ENCODE measurements around the gene C1orf174. TPM values are rescaled to one million over a fixed set of nuclear protein-coding genes. Genes with fewer than 3 reads are reported as not detected.

Gene C1orf174
- total and polyA plus RNA-seq, 2 of the 13 experiments (the other 11 are each of a cell fraction or from before 2014, with no cell fraction given) = 21.6 to 31.4 TPM

DNA sequence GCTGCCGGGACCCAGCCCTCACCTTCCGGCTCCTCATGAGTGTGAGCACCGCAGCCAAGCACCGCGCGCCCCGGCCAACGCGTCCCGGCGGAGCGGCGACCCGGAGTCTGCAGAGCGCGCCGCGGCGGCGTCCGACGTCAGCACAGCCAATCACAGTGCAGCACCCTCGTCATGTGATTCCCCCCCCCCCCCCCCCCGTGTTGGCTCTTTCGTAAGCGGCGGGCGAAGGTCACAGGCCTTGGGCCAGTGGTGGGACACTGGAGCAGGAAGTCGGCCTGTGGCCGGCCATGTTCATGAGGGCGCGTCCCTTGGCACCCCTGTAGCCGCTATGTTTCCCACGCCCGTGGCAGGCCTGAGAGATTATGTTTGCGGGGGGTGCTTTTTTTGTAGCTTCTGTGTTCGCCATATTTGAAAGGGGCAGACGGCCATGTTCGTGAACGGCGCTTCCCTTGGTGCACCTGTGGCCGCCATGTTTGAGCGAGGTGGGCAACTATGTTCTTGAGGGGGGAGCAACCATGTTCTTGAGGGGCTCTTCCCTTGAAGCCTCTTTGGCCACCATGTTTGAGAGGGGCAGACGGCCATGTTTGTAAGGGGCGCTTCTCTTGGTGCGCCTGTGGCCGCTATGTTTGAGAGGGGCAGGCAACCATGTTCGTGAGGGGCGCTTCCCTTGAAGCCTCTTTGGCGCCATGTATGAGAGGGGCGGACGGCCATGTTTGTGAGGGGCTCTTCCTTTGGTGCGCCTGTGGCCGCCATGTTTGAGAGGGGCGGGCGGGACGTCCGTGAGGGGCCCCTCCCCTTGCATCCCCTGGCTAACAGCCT is at the start of gene C1orf174 (continued):
- TF ChIP-seq SMAD1 (CRISPR knock-in tag; IDR thresholded peaks at IDR 0.05; ENCODE audit: borderline replicate concordance, low read depth) (no peak), FLYWCH1 (CRISPR knock-in tag; IDR thresholded peaks at IDR 0.05) (no peak), MBNL3 (CRISPR knock-in tag; conservative IDR thresholded peaks at IDR 0.05) (no peak), ZNF564 (CRISPR knock-in tag; IDR thresholded peaks at IDR 0.05) (peak; percentile 63), HOXA5 (CRISPR knock-in tag; IDR thresholded peaks at IDR 0.05) (no peak), GPN1 (CRISPR knock-in tag; IDR thresholded peaks at IDR 0.05; ENCODE audit: borderline replicate concordance) (no peak), YEATS2 (CRISPR knock-in tag; IDR thresholded peaks at IDR 0.05; ENCODE audit: borderline replicate concordance) (peak; percentile 19; the same call in 1 of the 2 replicates), ZFP36 (IDR thresholded peaks at IDR 0.05; ENCODE audit: borderline replicate concordance, low read depth, low read length, partially characterized antibody) (no peak), EEA1 (CRISPR knock-in tag; IDR thresholded peaks at IDR 0.05; ENCODE audit: borderline replicate concordance) (no peak), NR2C2 (CRISPR knock-in tag; IDR thresholded peaks at IDR 0.05; ENCODE audit: borderline replicate concordance) (peak; percentile 95), ZNF619 (CRISPR knock-in tag; IDR thresholded peaks at IDR 0.05) (0 out of 2 replicates have a peak, but pooled peaks have one; percentile 45), CBX2 (IDR thresholded peaks at IDR 0.05; ENCODE audit: low read depth, low read length) (no peak), CBX2 (CRISPR knock-in tag; IDR thresholded peaks at IDR 0.05; ENCODE audit: low read depth) (no peak), ZNF879 (CRISPR knock-in tag; IDR thresholded peaks at IDR 0.05) (no peak), MYNN (CRISPR knock-in tag; IDR thresholded peaks at IDR 0.05; ENCODE audit: low read depth) (no peak), MXD4 (CRISPR knock-in tag; IDR thresholded peaks at IDR 0.05) (0 out of 2 replicates have a peak, but pooled peaks have one; percentile 29), FOSL1 (CRISPR knock-in tag; IDR thresholded peaks at IDR 0.05; ENCODE audit: borderline replicate concordance) (no peak)
- TF ChIP-seq, protein P1, sequence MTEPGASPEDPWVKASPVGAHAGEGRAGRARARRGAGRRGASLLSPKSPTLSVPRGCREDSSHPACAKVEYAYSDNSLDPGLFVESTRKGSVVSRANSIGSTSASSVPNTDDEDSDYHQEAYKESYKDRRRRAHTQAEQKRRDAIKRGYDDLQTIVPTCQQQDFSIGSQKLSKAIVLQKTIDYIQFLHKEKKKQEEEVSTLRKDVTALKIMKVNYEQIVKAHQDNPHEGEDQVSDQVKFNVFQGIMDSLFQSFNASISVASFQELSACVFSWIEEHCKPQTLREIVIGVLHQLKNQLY (CRISPR knock-in tag; IDR thresholded peaks at IDR 0.05) = no peak
- TF ChIP-seq, protein P2, sequence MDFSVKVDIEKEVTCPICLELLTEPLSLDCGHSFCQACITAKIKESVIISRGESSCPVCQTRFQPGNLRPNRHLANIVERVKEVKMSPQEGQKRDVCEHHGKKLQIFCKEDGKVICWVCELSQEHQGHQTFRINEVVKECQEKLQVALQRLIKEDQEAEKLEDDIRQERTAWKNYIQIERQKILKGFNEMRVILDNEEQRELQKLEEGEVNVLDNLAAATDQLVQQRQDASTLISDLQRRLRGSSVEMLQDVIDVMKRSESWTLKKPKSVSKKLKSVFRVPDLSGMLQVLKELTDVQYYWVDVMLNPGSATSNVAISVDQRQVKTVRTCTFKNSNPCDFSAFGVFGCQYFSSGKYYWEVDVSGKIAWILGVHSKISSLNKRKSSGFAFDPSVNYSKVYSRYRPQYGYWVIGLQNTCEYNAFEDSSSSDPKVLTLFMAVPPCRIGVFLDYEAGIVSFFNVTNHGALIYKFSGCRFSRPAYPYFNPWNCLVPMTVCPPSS (IDR thresholded peaks at IDR 0.05) = no peak
- TF ChIP-seq, protein P3, sequence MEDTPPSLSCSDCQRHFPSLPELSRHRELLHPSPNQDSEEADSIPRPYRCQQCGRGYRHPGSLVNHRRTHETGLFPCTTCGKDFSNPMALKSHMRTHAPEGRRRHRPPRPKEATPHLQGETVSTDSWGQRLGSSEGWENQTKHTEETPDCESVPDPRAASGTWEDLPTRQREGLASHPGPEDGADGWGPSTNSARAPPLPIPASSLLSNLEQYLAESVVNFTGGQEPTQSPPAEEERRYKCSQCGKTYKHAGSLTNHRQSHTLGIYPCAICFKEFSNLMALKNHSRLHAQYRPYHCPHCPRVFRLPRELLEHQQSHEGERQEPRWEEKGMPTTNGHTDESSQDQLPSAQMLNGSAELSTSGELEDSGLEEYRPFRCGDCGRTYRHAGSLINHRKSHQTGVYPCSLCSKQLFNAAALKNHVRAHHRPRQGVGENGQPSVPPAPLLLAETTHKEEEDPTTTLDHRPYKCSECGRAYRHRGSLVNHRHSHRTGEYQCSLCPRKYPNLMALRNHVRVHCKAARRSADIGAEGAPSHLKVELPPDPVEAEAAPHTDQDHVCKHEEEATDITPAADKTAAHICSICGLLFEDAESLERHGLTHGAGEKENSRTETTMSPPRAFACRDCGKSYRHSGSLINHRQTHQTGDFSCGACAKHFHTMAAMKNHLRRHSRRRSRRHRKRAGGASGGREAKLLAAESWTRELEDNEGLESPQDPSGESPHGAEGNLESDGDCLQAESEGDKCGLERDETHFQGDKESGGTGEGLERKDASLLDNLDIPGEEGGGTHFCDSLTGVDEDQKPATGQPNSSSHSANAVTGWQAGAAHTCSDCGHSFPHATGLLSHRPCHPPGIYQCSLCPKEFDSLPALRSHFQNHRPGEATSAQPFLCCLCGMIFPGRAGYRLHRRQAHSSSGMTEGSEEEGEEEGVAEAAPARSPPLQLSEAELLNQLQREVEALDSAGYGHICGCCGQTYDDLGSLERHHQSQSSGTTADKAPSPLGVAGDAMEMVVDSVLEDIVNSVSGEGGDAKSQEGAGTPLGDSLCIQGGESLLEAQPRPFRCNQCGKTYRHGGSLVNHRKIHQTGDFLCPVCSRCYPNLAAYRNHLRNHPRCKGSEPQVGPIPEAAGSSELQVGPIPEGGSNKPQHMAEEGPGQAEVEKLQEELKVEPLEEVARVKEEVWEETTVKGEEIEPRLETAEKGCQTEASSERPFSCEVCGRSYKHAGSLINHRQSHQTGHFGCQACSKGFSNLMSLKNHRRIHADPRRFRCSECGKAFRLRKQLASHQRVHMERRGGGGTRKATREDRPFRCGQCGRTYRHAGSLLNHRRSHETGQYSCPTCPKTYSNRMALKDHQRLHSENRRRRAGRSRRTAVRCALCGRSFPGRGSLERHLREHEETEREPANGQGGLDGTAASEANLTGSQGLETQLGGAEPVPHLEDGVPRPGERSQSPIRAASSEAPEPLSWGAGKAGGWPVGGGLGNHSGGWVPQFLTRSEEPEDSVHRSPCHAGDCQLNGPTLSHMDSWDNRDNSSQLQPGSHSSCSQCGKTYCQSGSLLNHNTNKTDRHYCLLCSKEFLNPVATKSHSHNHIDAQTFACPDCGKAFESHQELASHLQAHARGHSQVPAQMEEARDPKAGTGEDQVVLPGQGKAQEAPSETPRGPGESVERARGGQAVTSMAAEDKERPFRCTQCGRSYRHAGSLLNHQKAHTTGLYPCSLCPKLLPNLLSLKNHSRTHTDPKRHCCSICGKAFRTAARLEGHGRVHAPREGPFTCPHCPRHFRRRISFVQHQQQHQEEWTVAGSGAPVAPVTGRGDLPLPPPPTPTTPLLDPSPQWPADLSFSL (CRISPR knock-in tag; IDR thresholded peaks at IDR 0.05) = no peak; the same call in 1 of the 2 replicates
- TF ChIP-seq, protein P4, sequence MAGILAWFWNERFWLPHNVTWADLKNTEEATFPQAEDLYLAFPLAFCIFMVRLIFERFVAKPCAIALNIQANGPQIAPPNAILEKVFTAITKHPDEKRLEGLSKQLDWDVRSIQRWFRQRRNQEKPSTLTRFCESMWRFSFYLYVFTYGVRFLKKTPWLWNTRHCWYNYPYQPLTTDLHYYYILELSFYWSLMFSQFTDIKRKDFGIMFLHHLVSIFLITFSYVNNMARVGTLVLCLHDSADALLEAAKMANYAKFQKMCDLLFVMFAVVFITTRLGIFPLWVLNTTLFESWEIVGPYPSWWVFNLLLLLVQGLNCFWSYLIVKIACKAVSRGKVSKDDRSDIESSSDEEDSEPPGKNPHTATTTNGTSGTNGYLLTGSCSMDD (CRISPR knock-in tag; IDR thresholded peaks at IDR 0.05) = no peak
